ENCODE data around the gene EPB41L5.

DNA sequence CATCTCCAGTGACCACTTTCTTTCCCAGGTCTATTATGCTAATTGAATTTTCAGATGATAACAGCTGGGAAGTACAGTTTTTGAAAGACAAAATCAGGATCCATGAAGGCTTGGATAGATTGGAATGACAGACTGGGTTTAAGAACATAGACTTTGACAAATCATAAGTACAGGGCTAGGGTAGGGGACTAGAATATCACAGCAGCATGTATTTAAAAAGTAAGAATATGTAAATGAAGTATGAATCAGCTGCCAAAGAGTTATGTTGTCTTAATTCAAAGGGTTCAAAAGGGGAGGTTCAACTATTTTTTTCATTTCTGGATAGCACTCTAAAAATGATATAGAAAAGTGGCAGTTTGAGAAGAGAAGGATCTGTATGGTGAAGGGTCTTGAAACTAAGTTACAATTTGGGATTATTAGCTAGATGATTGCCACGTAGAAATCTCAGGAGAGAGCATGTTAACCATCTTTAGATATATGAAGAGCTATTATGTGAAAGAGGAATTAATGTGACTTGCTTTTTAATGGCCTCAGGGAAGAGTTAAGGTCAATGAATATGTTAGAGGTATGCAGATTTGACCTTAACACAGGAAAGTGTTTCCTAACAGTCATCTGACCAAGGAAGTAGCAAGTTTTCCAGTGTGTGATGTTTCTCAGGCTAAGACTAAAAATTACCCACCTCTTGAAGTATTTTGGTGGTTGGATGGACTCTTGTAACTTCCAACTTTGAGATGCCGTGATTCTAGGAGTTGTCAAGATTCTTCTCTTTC lies 128.6 kb downstream of the EPB41L5 start:
- TF ChIP-seq POLR2AphosphoS5 (IDR thresholded peaks at IDR 0.05) (no peak), POLR2A (IDR thresholded peaks at IDR 0.05) (no peak)
- TF ChIP-seq, protein P1, sequence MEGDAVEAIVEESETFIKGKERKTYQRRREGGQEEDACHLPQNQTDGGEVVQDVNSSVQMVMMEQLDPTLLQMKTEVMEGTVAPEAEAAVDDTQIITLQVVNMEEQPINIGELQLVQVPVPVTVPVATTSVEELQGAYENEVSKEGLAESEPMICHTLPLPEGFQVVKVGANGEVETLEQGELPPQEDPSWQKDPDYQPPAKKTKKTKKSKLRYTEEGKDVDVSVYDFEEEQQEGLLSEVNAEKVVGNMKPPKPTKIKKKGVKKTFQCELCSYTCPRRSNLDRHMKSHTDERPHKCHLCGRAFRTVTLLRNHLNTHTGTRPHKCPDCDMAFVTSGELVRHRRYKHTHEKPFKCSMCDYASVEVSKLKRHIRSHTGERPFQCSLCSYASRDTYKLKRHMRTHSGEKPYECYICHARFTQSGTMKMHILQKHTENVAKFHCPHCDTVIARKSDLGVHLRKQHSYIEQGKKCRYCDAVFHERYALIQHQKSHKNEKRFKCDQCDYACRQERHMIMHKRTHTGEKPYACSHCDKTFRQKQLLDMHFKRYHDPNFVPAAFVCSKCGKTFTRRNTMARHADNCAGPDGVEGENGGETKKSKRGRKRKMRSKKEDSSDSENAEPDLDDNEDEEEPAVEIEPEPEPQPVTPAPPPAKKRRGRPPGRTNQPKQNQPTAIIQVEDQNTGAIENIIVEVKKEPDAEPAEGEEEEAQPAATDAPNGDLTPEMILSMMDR (IDR thresholded peaks at IDR 0.05), result no peak

All from breast epithelium (tissue), 3 donors.